Activated T-cell treated with anti-CD3 and anti-CD28 coated beads for 24 hours (primary cell): Measurements from ENCODE around the gene RIMS1.

ENCODE experiments used
- DNase-seq: peaks from one replicate; pipeline ENCODE4 v3.0.0-alpha.2; 2020; ENCODE audit warnings: low read depth

The RIMS1 gene, protein sequence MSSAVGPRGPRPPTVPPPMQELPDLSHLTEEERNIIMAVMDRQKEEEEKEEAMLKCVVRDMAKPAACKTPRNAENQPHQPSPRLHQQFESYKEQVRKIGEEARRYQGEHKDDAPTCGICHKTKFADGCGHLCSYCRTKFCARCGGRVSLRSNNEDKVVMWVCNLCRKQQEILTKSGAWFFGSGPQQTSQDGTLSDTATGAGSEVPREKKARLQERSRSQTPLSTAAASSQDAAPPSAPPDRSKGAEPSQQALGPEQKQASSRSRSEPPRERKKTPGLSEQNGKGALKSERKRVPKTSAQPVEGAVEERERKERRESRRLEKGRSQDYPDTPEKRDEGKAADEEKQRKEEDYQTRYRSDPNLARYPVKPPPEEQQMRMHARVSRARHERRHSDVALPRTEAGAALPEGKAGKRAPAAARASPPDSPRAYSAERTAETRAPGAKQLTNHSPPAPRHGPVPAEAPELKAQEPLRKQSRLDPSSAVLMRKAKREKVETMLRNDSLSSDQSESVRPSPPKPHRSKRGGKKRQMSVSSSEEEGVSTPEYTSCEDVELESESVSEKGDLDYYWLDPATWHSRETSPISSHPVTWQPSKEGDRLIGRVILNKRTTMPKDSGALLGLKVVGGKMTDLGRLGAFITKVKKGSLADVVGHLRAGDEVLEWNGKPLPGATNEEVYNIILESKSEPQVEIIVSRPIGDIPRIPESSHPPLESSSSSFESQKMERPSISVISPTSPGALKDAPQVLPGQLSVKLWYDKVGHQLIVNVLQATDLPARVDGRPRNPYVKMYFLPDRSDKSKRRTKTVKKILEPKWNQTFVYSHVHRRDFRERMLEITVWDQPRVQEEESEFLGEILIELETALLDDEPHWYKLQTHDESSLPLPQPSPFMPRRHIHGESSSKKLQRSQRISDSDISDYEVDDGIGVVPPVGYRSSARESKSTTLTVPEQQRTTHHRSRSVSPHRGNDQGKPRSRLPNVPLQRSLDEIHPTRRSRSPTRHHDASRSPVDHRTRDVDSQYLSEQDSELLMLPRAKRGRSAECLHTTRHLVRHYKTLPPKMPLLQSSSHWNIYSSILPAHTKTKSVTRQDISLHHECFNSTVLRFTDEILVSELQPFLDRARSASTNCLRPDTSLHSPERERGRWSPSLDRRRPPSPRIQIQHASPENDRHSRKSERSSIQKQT (N-terminal part only)

DNA sequence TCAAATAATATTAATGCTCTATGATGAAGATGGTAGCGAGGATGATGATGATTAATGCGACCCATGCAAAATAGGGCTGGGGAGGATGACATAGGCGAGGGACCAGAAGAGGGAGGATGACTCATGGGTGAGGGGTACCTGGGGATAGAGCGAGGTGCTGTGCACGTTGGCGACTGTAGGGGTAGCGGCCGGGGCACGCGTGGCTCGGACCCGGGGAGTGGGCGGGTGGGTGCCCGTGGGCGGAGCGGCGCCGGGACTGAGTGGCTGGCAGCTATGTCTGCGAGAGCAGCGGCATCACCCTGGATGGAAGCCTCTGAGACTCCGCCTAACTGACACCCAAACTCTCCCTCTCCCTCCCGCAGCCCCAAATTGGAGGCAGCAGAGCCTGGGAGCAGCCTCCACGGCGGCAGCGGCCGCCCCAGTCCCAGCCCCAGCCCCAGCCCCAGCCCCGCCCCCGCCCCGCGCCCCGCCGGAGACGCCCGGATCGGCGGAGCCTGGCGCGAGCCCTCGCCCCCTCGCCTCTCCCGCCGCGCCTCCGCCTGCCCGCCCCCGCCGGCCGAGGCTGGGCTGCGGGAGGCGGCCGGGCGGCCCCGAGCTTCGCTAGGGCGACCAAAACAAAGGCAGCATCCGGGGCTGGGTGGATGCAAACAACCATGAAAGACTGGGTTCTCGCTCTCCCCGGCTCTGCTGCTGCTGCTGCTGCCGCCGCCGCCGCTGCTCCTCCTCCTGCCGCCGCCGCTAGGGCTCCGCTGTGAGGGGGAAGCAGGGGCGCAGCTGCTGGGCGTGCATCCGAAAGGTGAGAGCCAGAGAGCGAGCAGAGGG is at the start of gene RIMS1:
Gene RIMS1, plus strand, starts transcription at position 367 of the 822 bp plus-strand sequence. CDS start 474 bp downstream, outside the sequence.
- DNase-seq, result no peak

DNA sequence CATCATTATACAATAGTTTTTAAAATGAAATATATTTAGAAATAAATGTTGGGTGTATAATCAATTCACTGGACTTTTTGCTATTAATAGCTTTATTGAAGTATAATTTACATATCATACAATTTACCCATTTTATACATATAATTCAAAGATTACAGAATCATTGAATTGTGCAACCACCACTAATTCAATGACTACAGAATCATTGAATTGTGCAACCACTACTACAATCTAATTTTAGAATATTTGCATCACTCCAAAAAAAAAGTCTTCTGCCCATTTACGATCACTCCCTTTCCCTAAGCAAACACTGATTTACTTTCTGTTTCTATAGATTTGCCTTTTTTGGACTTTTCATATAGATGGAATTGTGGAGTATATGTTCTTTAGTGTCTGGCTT is 35.1 kb upstream of the RIMS1 start:
- no peak for DNase-seq

DNA sequence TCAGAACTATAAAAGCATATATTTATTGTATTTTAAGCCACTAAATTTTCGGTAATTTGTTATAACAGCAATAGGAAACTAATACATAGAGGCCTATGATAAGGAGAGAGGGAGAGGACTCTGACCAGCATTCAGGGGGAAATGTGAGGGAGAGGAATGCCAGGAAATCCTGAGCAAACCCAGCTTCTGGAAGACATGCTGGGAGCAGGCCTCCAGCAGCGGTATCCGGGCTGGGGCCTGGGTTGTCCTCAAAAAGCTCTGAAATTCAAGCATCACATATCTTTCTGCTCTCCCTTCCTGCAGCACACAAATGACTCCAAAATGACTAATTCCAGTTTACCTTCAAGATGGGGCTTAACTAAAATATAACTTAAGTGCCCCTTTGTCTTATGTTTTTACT is 33.4 kb upstream of the RIMS1 start:
- DNase-seq, result no peak

DNA sequence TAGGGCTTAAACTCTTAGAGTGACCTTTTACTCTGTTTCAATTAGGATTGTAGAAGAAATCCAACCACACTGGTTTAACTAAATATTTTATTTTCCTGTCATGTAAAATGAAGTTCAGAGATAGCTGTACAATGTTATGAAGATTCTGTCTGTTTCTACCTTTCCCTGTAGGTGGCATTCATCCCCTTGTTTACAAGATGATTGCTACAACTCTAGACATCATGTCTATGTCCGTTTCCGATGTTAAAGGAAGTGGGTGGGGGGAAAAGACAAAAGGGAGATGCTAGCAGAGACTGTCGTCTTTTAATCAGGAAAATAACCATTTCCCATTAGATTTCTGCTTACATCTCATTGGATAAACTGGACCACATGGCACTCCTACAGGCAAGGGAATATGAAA is 30.9 kb upstream of the RIMS1 start:
- no peak for DNase-seq

DNA sequence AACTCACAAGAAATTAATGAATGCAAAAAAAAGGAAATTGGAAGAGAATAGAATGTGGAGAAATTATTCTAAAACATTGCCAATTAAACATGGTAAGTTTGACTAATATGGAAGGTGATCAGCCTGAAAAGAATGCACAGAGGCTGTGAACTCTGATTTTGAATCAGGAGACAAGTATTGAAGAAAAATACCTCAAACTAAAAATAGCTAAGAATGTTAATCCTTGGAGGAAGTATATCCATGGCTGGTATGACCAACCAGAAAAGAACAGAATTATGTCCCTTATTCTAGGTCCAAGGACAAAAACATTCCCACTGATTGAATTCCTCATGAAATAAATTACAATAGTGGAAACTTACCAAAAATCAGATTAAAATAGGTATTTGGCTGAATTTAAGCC is 7.3 kb upstream of the RIMS1 start:
- DNase-seq, result no peak

DNA sequence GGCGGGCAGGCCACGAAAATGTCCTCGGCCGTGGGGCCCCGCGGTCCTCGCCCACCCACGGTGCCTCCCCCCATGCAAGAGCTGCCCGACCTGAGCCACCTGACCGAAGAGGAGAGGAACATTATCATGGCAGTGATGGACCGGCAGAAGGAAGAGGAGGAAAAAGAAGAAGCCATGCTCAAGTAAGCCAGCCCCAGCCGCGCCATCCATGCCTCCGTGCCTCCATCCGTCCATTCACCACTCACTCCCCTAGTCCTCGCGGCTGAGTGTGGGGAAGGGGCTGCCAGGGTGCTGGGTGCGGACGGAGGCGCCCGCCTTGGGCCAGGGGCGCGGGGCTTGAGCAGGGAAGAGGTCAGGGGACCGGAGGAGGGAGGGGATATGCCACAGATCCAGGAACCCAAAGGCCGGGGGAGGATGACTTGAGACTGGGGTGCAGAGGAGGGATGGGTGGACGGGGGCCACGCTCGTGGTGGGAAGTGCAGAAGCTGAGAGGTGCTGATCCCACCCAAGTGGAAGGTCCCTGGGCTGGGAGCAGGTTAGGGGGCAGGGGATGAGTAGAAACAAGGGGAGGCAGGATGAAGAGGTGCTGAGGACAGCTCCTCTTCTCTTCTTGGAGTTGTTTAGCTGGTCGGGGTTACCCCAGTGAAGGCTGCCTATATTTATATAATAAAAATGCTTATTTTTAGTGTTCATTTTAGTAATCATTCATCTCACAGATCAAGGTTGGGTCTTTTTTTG is 825 bp downstream of the RIMS1 start:
- DNase-seq, result no peak

DNA sequence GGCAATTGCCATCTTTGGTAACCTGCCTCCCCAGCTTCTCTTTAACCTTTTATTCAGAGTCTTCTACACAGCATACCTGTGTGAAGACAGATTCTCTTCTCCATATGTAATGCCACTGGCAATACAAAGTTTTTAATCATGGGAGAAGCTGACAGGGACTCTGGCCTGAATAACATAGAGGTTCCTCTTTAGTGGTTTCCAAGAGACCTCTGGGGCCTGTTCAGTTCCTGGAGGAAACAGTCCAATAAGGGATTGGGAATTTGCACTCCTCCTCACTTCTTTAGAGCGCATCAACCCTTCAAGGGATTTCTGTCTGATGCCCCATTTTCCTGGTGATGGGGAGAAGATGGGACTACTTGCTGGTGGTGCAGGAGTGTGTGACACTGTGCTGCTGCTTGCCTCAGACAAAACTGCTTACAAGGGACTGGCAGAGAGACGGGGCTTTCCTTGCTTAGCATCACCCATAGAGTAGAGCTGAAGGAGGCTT is 1.4 kb downstream of the RIMS1 start:
- no peak for DNase-seq

DNA sequence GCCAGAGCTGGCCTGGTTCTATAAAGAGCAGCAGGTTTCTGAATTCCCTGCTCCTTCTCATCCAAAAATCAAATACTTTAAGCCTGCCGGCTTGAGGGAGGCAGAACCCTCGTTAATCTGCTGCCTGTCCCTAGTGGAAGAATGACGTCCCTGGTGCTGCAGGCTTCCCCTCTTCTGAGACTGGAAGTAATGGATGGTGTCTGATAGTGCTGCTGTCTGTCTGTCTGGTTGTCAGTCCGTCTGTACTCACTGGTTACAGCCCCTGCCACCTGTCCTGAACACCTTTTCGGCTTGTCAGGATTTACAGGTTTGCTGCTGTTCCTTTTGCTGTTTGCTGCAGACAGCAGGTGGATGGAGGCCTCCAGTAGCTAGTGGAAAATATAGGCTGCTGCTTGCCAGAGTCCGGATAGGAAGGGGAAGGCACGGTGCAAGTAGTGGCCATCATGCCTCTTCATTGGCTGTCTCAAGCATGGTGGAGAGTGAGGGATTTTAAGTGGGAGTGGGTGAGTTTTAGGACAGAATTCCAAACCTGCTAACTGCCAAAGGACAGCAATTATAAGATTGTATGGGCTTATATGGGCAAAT is 2.5 kb downstream of the RIMS1 start:
- DNase-seq, result no peak

DNA sequence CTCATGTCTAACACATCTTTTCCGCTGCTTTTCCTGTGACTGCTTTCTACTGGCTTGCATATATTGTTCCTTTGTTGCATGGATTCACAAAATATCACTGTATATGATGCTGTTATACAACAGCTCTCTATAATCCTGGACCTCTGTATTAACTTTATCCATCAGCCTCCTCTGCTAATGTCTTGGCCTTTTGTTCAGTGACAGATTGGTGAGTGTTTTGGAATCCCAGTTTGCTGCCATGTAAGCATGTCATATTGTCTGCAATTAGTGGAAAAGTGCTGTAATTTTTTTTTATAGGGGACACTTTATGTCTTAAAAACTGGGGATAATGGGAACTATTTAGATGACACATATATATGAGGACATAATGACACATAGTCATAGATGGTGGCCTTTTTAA is 3.0 kb downstream of the RIMS1 start:
- DNase-seq, result no peak

DNA sequence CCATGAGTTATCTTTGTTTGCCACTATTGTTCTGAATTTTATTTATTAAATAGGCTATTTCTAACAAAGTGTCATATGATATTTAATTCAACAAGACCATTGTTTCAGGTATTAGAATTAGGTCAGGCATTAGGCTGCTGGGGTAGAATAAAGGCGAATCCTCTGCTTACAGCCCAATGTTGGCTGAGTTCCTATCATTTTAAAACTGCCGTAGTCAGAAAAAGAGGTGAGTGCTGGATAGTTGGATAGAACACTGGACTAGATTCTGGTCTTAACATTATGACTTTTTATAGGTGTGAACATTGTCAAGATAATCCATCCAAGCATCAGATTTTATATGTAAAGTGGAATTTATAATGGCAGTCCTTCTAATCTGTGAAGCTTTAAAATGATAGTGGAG is 6.3 kb downstream of the RIMS1 start:
- no peak for DNase-seq

DNA sequence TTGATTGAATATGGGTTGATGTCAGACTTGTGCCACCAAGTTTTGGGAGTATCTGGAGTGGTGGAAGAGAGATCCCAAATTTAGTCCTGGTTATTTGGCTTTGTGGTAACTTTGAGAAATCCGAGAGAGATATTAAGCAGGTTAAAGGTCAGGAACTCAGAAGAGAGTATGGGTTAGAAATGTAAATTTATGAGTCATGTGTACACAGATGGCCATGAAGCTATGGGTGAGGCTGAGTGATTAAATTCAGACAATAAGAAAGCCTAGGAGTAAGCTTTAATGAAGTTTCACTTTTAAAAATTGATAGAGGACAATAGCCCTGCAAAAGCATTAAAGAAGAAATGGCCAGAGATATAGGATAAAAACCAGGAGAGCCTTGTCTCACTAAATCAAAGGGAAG is 14.3 kb downstream of the RIMS1 start:
- no peak for DNase-seq

DNA sequence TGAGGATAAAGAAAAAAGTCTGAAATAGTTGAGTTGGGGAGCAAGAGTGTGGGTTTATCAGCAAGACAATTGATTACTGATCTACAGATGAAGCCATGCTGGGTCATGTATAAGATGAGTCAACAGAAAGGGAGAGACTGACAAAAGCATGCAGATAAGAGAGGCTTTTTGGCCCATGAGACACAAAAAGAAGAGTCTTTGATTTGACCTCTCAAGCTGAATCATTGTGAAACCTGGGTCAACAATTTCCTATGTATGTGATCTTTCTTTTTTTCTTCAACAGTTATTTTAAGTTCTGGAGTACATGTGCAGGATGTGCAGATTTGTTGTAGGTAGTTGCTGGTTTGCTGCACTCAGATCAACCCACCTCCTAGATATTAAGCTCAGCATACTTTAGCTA is 15.9 kb downstream of the RIMS1 start:
- no peak for DNase-seq

DNA sequence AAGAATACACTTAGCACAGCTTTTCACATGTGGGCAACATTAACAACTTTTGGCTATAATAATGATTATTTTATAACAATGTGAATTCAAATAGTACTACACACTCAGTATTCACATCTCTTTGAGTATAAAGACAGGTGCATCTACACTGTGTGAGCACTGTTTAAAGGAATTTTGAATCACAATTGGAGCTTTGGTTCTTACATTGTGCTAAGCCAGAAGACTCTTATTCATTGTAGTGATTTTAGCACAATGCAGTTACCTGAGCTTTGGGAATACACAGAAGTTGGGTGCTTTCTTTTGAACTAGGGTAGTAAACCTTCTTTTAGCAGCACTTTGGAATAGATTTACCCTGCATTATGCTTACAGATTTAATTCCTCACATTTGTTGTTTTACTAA is 20.5 kb downstream of the RIMS1 start:
- DNase-seq, result no peak

DNA sequence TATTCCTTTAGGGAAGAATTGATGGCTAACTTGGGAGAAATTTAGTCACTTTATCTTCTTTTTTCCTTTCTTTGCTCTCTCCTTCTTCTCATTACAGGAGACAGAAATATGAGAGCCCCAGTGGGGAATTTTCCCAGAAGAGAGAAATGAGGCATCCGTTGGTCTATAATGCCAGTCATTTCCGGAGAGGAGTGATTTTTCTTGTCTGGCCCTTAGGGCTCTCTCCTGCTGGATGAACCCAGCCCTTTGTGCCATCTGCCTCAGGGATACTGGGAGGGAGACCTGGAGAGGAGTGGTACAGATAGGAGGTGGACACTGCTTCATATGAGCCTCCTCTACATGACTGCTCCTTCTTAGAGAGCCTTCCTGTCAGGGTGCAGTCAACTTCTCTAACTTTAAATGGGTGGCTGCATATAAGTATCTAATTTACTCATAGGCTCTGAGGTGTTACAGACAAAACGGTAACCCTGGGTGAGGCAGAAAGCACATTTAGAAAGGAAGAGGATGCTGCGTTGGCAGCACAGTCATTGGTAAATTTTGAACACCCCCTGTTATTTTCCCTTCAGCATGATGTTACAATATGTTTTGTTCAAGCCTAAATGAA is 21.9 kb downstream of the RIMS1 start:
- no peak for DNase-seq

DNA sequence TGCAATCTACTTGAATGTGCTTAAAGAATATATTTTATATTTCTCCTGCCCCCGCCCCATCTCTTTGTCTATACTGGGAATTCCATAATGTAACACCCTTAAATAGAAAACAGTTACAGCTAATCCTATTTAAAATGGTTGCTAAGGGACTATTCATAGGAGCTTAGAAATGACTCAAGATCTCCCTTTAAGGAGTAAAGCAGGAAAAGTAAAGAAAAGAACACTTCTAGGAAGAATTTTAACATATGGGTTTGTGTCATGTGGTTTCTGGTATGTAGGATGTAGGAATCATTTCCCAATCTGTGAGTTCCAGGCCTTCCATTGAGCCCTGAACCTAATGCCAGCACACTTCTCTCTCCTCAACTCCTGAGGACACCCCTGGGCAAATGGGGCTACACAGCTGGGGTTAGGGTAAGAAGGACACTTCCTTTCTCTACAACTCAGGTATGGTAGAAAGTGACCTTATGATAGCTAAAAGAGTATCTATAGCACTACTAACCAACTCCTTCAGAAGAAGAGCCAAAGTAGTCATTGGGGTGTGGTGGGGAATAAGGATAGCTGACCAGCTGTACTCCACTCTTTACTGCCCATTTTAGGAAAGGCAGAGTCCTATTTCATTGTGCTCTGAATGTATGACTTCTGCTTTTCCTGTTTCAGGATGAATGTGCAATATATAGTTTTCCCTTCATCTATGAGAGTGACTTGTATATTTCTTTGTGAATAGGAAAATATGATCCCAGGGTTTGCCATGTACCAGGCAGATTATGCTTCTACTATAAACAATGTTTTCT is 27.3 kb downstream of the RIMS1 start:
- no peak for DNase-seq

DNA sequence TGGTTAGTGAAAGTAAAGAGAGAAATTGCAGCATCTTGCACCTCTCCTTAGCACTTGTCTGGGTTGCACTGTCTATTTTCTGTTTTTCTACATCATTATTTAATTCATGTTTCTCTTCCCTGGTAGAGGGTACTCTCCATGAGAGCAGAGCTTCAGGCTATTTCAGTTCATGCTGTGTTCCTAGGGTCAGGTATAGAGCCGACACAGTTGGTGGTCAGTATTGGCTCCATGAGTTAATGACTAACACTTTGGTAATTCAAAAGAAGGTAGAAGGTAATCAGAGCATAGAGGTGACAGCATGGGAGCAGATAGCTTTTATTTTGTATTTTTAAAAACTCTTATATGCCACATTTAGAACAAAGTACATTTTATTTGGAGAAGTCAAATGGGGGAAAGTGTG is 42.7 kb downstream of the RIMS1 start:
- DNase-seq, result no peak

DNA sequence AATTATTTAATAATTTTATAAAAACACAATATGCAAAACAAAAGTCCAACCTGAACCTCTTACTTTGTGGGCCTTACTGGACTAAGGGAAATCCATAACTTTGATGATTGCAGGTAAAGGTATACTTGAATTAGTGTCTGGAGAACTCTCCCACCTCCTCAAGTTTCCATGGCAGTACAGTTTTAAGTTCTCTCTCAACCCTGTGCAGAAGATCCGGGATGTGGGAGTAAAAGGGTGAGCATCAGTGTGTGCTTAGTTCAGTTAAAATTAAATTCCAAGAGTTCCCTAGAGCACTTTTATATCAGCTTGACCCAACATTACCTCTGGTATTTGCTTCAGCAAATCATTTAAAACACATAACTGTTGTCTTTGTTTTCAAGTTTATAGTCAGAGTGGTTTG is 47.5 kb downstream of the RIMS1 start:
- no peak for DNase-seq

DNA sequence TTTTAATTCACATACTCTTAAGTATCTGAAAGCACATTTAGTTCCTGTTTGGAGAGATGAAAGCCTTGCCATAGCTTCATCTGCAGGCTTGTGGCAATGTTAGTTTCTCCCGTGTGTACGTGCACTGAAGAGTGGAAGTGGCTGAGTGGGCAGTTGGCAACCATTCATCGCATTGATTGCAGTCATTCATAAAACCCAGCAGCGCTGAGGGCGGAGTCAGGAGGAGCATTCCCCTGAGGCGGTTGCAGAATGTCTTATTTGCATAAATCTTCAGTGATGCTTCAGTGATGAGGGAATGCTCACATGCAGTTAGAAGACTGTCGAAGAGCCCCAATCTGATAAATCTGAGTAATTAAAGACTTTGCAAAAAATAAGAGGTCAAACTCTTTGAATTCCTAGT is 79.1 kb downstream of the RIMS1 start:
- no peak for DNase-seq

DNA sequence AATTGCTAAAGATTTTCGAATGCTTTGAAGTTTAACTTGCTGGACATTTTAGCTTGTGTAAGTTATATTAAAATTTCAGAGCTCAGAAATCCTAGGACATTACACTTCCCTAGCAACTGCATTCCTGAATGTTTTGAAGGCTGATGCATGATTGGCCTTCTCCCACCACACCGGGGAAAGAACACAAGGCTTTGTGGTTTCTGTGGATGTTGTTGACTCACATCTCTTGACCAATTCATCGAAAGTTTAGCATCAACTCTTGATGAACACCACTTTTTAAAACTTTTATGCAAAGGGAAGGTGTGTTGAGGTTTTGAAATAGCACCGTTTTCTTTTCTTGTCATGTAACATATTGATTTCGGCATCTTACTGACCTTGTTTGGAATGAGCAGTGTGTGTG is 81.1 kb downstream of the RIMS1 start:
- no peak for DNase-seq
